HG03095 (cell line): ENCODE measurements around the gene CSTF3.

Experiments used
- ATAC-seq: cut with Tn5 transposase; IDR thresholded peaks from one replicate; pipeline ENCODE4 v1.9.1; 2021; ENCODE audit warnings: moderate library complexity; ENCODE audit not compliant: unreplicated experiment

CSTF3 gene

GRCh38 chr11:33045551-33046255 is 115.6 kb downstream of the CSTF3 start:
- ATAC-seq, result no peak

- no peak for ATAC-seq
Measured at GRCh38 chr11:33044285-33044756, 117.0 kb downstream of the CSTF3 start.

GRCh38 chr11:33043221-33043830 is 118.0 kb downstream of the CSTF3 start:
- no peak for ATAC-seq

- no peak for ATAC-seq
Measured at GRCh38 chr11:33040862-33041453, 120.3 kb downstream of the CSTF3 start.

GRCh38 chr11:33040033-33040861 is 121.0 kb downstream of the CSTF3 start:
- ATAC-seq, result peak; percentile 13

GRCh38 chr11:33039274-33040032 is 121.8 kb downstream of the CSTF3 start, which contains the start of gene TCP11L1:
Gene TCP11L1 (plus strand): TSS chr11:33039572. CDS start chr11:33043774, 4,202 bp downstream.
- ATAC-seq, result peak; percentile 76

- ATAC-seq, result no peak
Measured at GRCh38 chr11:33035011-33035410, 126.3 kb downstream of the CSTF3 start.
